DND-41 (cell line): ENCODE data around the gene MFSD12.

ENCODE experiments used
- CTCF ChIP-seq: IDR thresholded peaks from 2 replicates; pipeline ENCODE4 v1.5.1; 2012; ENCODE audit warnings: borderline replicate concordance, low read length, moderate library complexity, mild to moderate bottlenecking; ENCODE audit not compliant: poor library complexity, severe bottlenecking; ENCODE audit errors: extremely low read depth
- EZH2 ChIP-seq: IDR thresholded peaks from 3 replicates; pipeline ENCODE4 v1.6.1; 2012; ENCODE audit warnings: borderline replicate concordance, low read depth, mild to moderate bottlenecking, moderate library complexity, low read length, inconsistent platforms; ENCODE audit not compliant: severe bottlenecking

DNA sequence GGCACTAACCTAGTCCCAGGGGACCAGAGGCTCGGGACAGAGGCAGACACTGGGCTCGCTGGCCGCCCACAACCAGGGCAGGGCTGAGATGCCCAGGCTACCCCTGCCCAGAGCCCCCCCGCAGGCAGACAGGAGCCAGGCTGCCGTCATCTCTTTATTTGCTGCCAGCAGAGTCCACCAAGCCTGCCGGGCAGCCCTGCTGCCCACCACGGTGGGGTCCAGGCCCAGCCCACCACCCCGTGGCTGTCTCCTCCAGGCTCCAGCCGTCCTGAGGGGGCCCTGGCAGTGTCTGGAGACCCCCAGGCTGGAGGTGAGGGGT, 13.4 kb downstream of the MFSD12 start:
- TF ChIP-seq CTCF (no peak), EZH2 (no peak)
